ENCODE measurements around the gene CSTF1.

CSTF1 gene

GRCh38 chr20:56454754-56455153, 62.3 kb downstream of the CSTF1 start:
- no peaks in the 10 kb centered on the region for H3K36me3 ChIP-seq (replicated peaks; ENCODE audit: insufficient read depth, low read length)
- H3K4me1 ChIP-seq (ENCODE audit: low read length): no peaks in the 10 kb centered on the region
- no peaks in the 10 kb centered on the region for H3K9me3 ChIP-seq (replicated peaks; ENCODE audit: insufficient read depth, low read length)
- H3K4me3 ChIP-seq (ENCODE audit: low read length): no peak overlapping the region
- no peaks in the 10 kb centered on the region for H3F3A ChIP-seq (ENCODE audit: insufficient read depth, low read length)
- H3K27ac ChIP-seq (ENCODE audit: low read length): no peak overlapping the region
- H3K9ac ChIP-seq (ENCODE audit: low read length): no peak overlapping the region
- no peaks in the 10 kb centered on the region for H3K9me2 ChIP-seq (replicated peaks; ENCODE audit: insufficient read depth, low read length)
- no peak for TF ChIP-seq EZH2 (optimal IDR thresholded peaks at IDR 0.05; ENCODE audit: low read depth, low read length)
- no peak for TF ChIP-seq EZH2phosphoT487 (IDR thresholded peaks at IDR 0.05; ENCODE audit: low read length)
- no peak for TF ChIP-seq CTCF (IDR thresholded peaks at IDR 0.05; ENCODE audit: low read length)
- no peaks in the 10 kb centered on the region for H3K27me3 ChIP-seq (replicated peaks; ENCODE audit: insufficient read depth, low read length)
- no peak for DNase-seq
- no peak overlapping the region for H2AFZ ChIP-seq (ENCODE audit: low read length)
- H3K79me2 ChIP-seq (ENCODE audit: low read length): no peaks in the 10 kb centered on the region
- H4K20me1 ChIP-seq (ENCODE audit: insufficient read depth, low read length): no peaks in the 10 kb centered on the region
- no peak overlapping the region for H3K4me2 ChIP-seq (ENCODE audit: low read depth, low read length)

Measured in MM.1S (cell line).